BLaER1 treated with 17β-estradiol and CSF1 and Interleukin-3, amounts not matched to agents 10 nM and 100 nM (cell line): ENCODE results near the gene SLIT3.
A peak's percentile ranks its signal among the peaks of the same experiment; 100 is the strongest.

Source experiments
- H3K27ac ChIP-seq, 11 experiments: shearing (Covaris generic); formaldehyde crosslinking; 2 replicates each; pipeline ENCODE4 v1.8.1; 2022
- H3K27me3 ChIP-seq, 11 experiments: shearing (Covaris generic); formaldehyde crosslinking; 2 replicates each; pipeline ENCODE4 v1.8.1; 2022
- H3K36me3 ChIP-seq, 11 experiments: shearing (Covaris generic); formaldehyde crosslinking; 2 replicates each; pipeline ENCODE4 v1.8.1; 2022
- H3K4me1 ChIP-seq, 10 experiments: shearing (Covaris generic); formaldehyde crosslinking; 2 replicates each; pipeline ENCODE4 v1.8.1; 2022
- H3K4me2 ChIP-seq, 11 experiments: shearing (Covaris generic); formaldehyde crosslinking; 2 replicates each; pipeline ENCODE4 v1.8.1; 2022
- H3K4me3 ChIP-seq, 10 experiments: shearing (Covaris generic); formaldehyde crosslinking; 2 replicates each; pipeline ENCODE4 v1.8.1; 2022
- H3K9ac ChIP-seq, 11 experiments: shearing (Covaris generic); formaldehyde crosslinking; 2 replicates each; pipeline ENCODE4 v1.8.1; 2022
- H3K9me3 ChIP-seq, 11 experiments: shearing (Covaris generic); formaldehyde crosslinking; replicated peaks in 1 of 11; 2 replicates each; pipeline ENCODE4 v1.8.1; 2022
- H4K20me1 ChIP-seq, 11 experiments: shearing (Covaris generic); formaldehyde crosslinking; 2 replicates each; pipeline ENCODE4 v1.8.1; 2022
- Cebpa-rat ChIP-seq, 11 experiments: shearing (Covaris generic); IDR thresholded peaks; 2 replicates each; pipeline ENCODE4 v1.8.1; 2022

SLIT3 gene

GRCh38 chr5:168792678-168793077, 508.3 kb downstream of the SLIT3 start:
- H3K27me3 ChIP-seq, result no peaks in the 10 kb centered on the region
- no peak for TF ChIP-seq Cebpa-rat (IDR thresholded peaks at IDR 0.05)
- H3K27ac ChIP-seq, result no peak overlapping the region
- no peak overlapping the region for H3K9ac ChIP-seq
- H3K4me1 ChIP-seq, result peaks cover 10 to 56% (median 26%) of the 10 kb centered on the region in 10 experiments; a peak in 19 of 20 replicates
- H3K4me3 ChIP-seq, result no peak overlapping the region
- H4K20me1 ChIP-seq, result no peaks in the 10 kb centered on the region
- no peaks in the 10 kb centered on the region for H3K9me3 ChIP-seq
- H3K36me3 ChIP-seq, result no peaks in the 10 kb centered on the region
- peak overlapping the region in 10 of 11 experiments; percentile 5 to 54 (median 39); a peak in 11 of 22 replicates for H3K4me2 ChIP-seq

GRCh38 chr5:168790671-168791250, 510.2 kb downstream of the SLIT3 start:
- H3K4me1 ChIP-seq, result peaks cover 10 to 50% (median 26%) of the 10 kb centered on the region in 10 experiments; a peak in 19 of 20 replicates
- H3K27ac ChIP-seq, result no peak overlapping the region
- 0 out of 22 replicates have a peak, but pooled peaks of 1 of the 11 experiments have one; percentile 7 for TF ChIP-seq Cebpa-rat (IDR thresholded peaks at IDR 0.05)
- H3K4me3 ChIP-seq, result no peak overlapping the region
- H3K4me2 ChIP-seq, result peak overlapping the region in 6 of 11 experiments; percentile 8 to 51 (median 35); a peak in 8 of 22 replicates
- H3K36me3 ChIP-seq, result no peaks in the 10 kb centered on the region
- H3K27me3 ChIP-seq, result no peaks in the 10 kb centered on the region
- H3K9me3 ChIP-seq, result no peaks in the 10 kb centered on the region
- H3K9ac ChIP-seq, result no peak overlapping the region
- no peaks in the 10 kb centered on the region for H4K20me1 ChIP-seq

GRCh38 chr5:168790002-168790635, 510.8 kb downstream of the SLIT3 start:
- no peak overlapping the region for H3K4me3 ChIP-seq
- no peaks in the 10 kb centered on the region for H3K36me3 ChIP-seq
- peak overlapping the region in 8 of 11 experiments; percentile 8 to 51 (median 28); a peak in 11 of 22 replicates for H3K4me2 ChIP-seq
- TF ChIP-seq Cebpa-rat (IDR thresholded peaks at IDR 0.05), result no peak
- no peaks in the 10 kb centered on the region for H3K27me3 ChIP-seq
- H3K9me3 ChIP-seq, result no peaks in the 10 kb centered on the region
- H3K9ac ChIP-seq, result no peak overlapping the region
- peak overlapping the region in 1 of 11 experiments; percentile 28; a peak in 1 of 22 replicates for H3K27ac ChIP-seq
- H3K4me1 ChIP-seq, result peaks cover 10 to 44% (median 26%) of the 10 kb centered on the region in 10 experiments; a peak in 19 of 20 replicates
- no peaks in the 10 kb centered on the region for H4K20me1 ChIP-seq

GRCh38 chr5:168788786-168789185, 512.2 kb downstream of the SLIT3 start:
- H3K9ac ChIP-seq, result no peak overlapping the region
- TF ChIP-seq Cebpa-rat (IDR thresholded peaks at IDR 0.05), result no peak
- no peaks in the 10 kb centered on the region for H3K36me3 ChIP-seq
- H4K20me1 ChIP-seq, result no peaks in the 10 kb centered on the region
- H3K4me1 ChIP-seq, result peaks cover 23 to 44% (median 35%) of the 10 kb centered on the region in 10 experiments
- H3K4me3 ChIP-seq, result no peak overlapping the region
- H3K27ac ChIP-seq, result no peak overlapping the region
- no peaks in the 10 kb centered on the region for H3K9me3 ChIP-seq
- H3K4me2 ChIP-seq, result no peak overlapping the region
- no peaks in the 10 kb centered on the region for H3K27me3 ChIP-seq

GRCh38 chr5:168788107-168788506, 512.8 kb downstream of the SLIT3 start:
- 0 out of 22 replicates have a peak, but pooled peaks cover 0 to 4% (median 0%) of the 10 kb centered on the region in 11 experiments for H3K9me3 ChIP-seq
- H3K27ac ChIP-seq, result no peak overlapping the region
- H3K36me3 ChIP-seq, result no peaks in the 10 kb centered on the region
- no peaks in the 10 kb centered on the region for H3K27me3 ChIP-seq
- no peak for TF ChIP-seq Cebpa-rat (IDR thresholded peaks at IDR 0.05)
- no peaks in the 10 kb centered on the region for H4K20me1 ChIP-seq
- no peak overlapping the region for H3K9ac ChIP-seq
- peaks cover 23 to 37% (median 33%) of the 10 kb centered on the region in 10 experiments for H3K4me1 ChIP-seq
- no peak overlapping the region for H3K4me3 ChIP-seq
- no peak overlapping the region for H3K4me2 ChIP-seq

- Histone ChIP-seq H3K9me3 (0 out of 22 replicates have a peak, but pooled peaks cover 0 to 6% (median 0%) of the 10 kb centered on the region in 11 experiments), H3K4me2 (no peak overlapping the region), H3K4me1 (peaks cover 26 to 38% (median 30%) of the 10 kb centered on the region in 10 experiments), H3K36me3 (no peaks in the 10 kb centered on the region), H3K27me3 (no peaks in the 10 kb centered on the region), H3K9ac (no peak overlapping the region), H4K20me1 (no peaks in the 10 kb centered on the region), H3K27ac (no peak overlapping the region), H3K4me3 (no peak overlapping the region)
- TF ChIP-seq Cebpa-rat (IDR thresholded peaks at IDR 0.05), result no peak
Measured at GRCh38 chr5:168786147-168786546, 514.8 kb downstream of the SLIT3 start.

GRCh38 chr5:168784454-168784853, 516.5 kb downstream of the SLIT3 start:
- Histone ChIP-seq H3K9me3 (0 out of 22 replicates have a peak, but pooled peaks cover 0 to 6% (median 0%) of the 10 kb centered on the region in 11 experiments), H3K27ac (no peak overlapping the region), H3K36me3 (no peaks in the 10 kb centered on the region), H3K27me3 (no peaks in the 10 kb centered on the region), H3K4me3 (no peak overlapping the region), H3K4me2 (peak overlapping the region; percentile 24 to 51 (median 39); a peak in 21 of 22 replicates), H4K20me1 (no peaks in the 10 kb centered on the region), H3K9ac (no peak overlapping the region), H3K4me1 (peaks cover 13 to 31% (median 21%) of the 10 kb centered on the region in 10 experiments; a peak in 19 of 20 replicates)
- no peak for TF ChIP-seq Cebpa-rat (IDR thresholded peaks at IDR 0.05)

GRCh38 chr5:168781941-168782571, 518.9 kb downstream of the SLIT3 start:
- no peak overlapping the region for H3K4me3 ChIP-seq
- TF ChIP-seq Cebpa-rat (IDR thresholded peaks at IDR 0.05), result no peak
- no peak overlapping the region for H3K9ac ChIP-seq
- H3K9me3 ChIP-seq, result 0 out of 22 replicates have a peak, but pooled peaks cover 0 to 6% (median 0%) of the 10 kb centered on the region in 11 experiments
- no peak overlapping the region for H3K27ac ChIP-seq
- H3K27me3 ChIP-seq, result no peaks in the 10 kb centered on the region
- peak overlapping the region in 5 of 11 experiments; percentile 2 to 35 (median 8); a peak in 8 of 22 replicates for H3K4me2 ChIP-seq
- H3K4me1 ChIP-seq, result peaks cover 13 to 31% (median 21%) of the 10 kb centered on the region in 10 experiments; a peak in 19 of 20 replicates
- H4K20me1 ChIP-seq, result no peaks in the 10 kb centered on the region
- H3K36me3 ChIP-seq, result no peaks in the 10 kb centered on the region

- no peaks in the 10 kb centered on the region for H3K36me3 ChIP-seq
- no peaks in the 10 kb centered on the region for H4K20me1 ChIP-seq
- H3K9me3 ChIP-seq, result 0 out of 22 replicates have a peak, but pooled peaks cover 0 to 6% (median 0%) of the 10 kb centered on the region in 11 experiments
- H3K4me3 ChIP-seq, result no peak overlapping the region
- no peak for TF ChIP-seq Cebpa-rat (IDR thresholded peaks at IDR 0.05)
- peaks cover 13 to 39% (median 28%) of the 10 kb centered on the region in 10 experiments; a peak in 19 of 20 replicates for H3K4me1 ChIP-seq
- no peak overlapping the region for H3K4me2 ChIP-seq
- no peaks in the 10 kb centered on the region for H3K27me3 ChIP-seq
- H3K9ac ChIP-seq, result no peak overlapping the region
- H3K27ac ChIP-seq, result no peak overlapping the region
Measured at GRCh38 chr5:168780888-168781287, 520.1 kb downstream of the SLIT3 start.
